Activated CD8-positive, alpha-beta memory T cell treated with anti-CD3 and anti-CD28 coated beads, Interleukin-2, amount 50 U/mL, for 4 hours (primary cell): Measurements from ENCODE around the gene SMARCB1.

ENCODE experiments used
- DNase-seq: peaks from one replicate; pipeline ENCODE4 v3.0.0-alpha.2; 2020

Gene SMARCB1

DNA sequence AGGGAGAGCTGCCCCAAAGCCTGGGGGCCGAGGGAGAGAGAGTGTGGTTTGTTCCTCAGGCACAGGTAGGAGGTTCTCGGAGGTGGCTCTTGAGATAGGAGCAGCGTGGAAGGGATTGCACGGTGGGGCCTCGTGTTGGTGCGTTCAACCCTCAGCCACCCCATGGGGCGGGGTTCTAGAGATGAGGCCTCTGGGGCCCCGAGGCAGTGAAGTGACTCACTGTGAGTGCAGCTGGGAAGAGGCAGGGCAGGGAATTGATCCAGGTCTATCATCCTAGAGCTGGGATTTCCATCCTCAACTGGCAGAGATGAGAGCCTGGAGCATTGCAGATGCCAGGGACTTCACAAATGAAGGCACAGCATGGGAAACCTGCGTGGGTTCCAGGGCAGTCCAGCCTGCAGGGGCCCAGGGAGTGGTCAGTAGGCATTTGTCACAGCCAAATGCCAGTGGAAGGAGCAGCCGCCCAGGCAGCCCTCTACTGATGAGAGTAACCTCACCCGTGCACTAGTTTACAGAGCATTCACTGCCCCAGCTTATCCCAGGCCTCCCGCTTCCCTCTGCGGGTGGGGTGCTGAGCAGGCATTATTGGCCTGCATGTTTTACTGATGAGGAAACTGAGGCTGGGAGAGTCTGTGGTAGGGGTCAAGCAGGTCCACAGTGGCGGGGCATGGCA, 5.1 kb upstream of the SMARCB1 start:
- no peak for DNase-seq

DNA sequence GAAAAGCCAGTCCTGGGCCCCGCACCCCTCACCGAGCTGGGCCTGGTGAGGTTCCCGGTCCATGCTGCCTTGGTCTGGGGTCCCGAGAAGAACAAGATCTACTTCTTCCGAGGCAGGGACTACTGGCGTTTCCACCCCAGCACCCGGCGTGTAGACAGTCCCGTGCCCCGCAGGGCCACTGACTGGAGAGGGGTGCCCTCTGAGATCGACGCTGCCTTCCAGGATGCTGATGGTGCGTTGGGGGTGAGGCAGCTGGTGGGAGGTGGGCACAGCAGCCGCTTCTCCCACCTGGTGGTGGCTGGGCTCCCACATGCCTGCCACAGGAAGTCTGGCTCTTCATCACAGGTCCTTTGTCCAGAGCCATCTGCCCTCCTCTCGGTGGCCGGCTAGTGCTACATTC, 4.5 kb upstream of the SMARCB1 start:
- no peak for DNase-seq

DNA sequence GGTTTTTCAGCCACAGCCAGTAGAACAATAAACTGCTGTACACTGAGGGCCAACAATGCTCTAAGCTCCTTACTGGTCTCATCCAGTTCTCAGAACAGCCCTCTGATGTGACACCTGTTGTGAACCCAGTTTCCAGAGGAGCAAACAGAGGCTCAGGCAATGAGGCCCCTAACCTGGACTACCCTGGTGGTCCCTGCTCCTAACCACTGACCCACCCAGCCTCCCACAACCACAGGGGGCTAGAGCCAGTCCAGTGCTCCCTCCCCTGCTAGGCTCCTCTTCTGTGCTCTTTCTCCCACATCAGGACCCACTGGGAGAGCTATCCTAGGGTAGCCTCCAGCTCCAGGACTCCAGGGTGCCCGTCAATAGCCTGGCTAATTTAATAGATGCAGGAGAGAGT, 4.1 kb upstream of the SMARCB1 start:
- no peak for DNase-seq

DNA sequence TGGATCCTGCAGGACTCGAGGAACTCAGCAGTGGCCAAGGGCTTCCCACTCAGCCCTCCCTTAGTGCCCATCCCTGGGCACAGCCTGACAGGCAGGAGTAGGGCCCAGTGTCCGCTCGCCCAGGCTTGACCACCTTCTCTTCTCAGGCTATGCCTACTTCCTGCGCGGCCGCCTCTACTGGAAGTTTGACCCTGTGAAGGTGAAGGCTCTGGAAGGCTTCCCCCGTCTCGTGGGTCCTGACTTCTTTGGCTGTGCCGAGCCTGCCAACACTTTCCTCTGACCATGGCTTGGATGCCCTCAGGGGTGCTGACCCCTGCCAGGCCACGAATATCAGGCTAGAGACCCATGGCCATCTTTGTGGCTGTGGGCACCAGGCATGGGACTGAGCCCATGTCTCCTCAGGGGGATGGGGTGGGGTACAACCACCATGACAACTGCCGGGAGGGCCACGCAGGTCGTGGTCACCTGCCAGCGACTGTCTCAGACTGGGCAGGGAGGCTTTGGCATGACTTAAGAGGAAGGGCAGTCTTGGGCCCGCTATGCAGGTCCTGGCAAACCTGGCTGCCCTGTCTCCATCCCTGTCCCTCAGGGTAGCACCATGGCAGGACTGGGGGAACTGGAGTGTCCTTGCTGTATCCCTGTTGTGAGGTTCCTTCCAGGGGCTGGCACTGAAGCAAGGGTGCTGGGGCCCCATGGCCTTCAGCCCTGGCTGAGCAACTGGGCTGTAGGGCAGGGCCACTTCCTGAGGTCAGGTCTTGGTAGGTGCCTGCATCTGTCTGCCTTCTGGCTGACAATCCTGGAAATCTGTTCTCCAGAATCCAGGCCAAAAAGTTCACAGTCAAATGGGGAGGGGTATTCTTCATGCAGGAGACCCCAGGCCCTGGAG, 3.3 kb upstream of the SMARCB1 start:
- DNase-seq, result no peak

DNA sequence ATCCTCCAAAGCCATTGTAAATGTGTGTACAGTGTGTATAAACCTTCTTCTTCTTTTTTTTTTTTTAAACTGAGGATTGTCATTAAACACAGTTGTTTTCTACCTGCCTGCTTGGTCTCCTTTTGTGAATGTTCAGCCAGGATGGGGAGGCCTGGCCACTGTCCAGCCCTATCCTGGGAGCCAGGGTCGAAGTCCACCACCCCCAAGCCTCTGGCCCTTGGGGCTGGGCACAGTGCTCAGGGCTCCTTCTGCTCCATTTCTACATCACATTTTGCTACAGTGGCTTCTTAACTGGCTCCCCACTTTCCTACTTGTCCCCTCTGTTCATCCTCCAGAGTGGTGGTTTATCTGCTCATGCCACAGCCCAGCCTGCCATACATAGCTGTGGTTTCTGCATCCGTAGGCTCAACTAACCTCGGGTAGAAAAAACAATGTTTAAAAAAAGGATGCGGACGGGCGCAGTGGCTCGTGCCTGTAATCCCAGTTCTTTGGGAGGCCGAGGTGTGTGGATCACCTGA, 2.5 kb upstream of the SMARCB1 start:
- no peak for DNase-seq

DNA sequence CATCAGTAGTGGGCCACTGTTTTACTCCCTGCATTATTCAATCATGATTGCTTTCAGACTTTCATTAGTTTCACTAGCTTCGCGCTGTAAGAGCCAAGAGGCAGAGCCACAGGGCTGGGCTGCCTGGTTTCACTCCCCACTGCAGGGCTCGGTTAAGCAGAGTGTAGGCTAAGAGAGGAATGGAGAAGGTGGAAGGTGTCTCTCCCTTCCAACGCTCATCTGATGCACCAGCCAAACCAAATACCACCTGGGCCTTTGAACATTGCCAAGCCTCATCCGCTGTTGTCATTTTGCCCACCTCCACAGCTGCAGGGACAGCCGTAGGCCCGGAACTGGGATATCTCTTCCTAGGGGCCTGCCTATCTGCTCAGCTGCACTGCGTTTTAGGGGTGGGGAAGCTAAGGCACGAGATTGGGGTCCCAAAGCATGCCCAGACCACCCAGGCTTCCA, 480 bp upstream of the SMARCB1 start:
- DNase-seq, result no peak

DNA sequence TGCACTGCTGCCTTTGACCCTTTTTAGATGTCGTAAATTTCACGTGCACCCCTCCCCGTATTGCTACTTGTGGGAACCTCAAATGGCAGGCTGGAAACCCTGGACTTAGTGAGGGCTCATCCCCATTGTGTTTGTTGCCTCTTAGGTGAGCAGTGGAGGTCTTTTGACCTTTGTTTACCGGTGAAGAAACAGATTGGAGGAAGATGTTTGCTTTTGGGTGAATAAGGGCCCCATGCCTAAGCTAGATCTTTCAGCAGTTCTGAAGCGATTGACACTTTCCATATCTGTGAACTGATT, 782 bp downstream of the SMARCB1 start:
- no peak for DNase-seq

DNA sequence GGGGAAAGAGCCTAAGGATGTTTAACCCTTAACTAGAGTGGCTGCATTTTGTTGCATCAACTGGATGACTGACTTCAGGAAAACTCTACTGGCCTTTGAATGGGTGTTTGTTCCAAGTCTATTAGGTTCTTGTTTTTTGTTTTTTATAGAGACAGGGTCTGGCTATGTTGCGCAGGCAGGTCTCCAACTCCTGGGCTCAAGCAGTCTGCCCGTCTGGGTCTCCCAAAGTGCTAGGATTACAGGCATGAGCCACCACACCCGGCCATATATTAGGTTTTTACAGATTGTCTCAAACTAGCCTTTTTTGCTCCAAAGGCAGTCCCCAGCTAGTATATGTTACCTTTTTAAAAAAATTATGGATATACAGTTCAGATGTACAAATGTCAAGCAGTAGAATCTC, 1.1 kb downstream of the SMARCB1 start:
- DNase-seq, result no peak

DNA sequence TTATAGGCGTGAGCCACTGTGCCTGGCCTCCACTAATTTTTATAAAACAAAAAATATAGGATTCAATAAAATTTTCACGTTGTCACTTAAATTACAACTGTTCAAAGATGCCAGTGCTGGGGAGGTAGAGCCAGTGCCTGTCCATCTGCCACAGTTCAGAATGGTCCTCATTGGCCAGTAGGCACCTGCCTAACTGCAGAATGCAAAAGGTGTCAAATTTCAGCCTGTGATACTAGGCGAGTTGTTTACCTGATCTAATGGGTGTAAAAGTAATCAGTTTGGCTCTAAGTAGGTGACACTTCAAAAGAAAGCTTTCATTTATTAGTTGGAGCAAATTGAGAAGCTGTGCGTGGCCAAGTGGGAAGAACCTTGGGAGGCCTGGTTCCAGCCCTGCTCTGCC, 2.4 kb downstream of the SMARCB1 start:
- no peak for DNase-seq

DNA sequence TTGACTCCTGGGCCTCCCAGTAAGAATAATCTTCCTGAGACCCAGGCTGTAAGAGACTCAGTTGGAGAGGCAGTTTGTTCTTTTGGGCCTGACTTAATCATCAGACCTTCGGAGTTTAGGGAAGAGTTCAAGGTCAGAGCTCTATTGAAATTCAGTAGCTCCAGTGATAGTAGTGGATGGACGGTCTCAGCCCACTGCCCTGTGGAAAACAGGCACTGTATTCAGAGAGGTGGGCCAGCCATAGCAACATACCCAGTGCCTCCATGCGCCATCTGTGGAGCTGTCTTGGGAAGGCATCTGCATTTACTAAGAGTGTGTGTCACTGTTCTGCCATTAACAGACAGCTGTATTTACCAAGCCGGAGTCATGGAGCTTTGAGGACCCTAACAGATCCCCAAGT, 2.9 kb downstream of the SMARCB1 start:
- no peak for DNase-seq

DNA sequence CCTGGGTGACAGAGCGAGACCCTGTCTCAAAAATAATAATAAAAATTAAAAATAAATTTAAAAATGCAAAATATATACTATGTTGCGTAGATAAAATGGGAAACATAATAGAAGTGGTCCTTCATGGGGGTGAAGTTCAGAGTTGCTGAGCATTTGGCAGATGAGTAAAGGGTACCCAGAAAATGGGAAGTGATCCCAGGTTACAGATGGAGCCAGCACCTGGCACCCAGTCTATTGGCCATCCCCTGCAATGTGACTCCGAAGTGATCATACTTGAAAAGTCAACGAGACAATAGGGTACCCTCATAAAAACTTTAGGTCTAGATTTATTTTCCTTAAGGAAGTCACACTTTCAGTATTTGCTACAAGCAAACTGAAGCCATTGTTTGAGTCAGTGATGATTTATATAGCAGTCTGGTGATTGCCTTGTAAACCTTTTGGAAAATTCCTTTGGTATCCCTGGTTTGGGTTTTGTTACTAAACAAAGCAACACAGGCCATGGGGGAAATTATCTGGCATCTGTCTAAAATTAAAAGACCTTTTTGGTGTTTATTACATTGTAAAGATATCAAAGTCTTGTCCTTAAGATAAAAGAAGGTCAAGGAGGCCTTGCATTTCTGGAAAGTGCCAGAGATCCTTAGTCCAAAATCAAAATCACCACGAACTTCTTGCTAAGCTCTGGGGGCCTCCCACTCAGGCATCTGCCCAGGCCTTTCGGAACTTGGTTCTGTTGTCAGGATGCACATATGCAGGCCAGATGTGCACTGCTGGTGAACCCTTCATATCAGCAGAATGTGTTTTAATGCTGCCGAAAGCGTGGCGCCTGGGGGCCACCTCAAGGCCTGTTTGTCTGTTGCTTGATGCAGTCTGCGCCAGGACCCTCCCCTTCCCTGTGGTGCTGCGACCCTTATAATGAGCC, 4.3 kb downstream of the SMARCB1 start:
- DNase-seq, result no peak

DNA sequence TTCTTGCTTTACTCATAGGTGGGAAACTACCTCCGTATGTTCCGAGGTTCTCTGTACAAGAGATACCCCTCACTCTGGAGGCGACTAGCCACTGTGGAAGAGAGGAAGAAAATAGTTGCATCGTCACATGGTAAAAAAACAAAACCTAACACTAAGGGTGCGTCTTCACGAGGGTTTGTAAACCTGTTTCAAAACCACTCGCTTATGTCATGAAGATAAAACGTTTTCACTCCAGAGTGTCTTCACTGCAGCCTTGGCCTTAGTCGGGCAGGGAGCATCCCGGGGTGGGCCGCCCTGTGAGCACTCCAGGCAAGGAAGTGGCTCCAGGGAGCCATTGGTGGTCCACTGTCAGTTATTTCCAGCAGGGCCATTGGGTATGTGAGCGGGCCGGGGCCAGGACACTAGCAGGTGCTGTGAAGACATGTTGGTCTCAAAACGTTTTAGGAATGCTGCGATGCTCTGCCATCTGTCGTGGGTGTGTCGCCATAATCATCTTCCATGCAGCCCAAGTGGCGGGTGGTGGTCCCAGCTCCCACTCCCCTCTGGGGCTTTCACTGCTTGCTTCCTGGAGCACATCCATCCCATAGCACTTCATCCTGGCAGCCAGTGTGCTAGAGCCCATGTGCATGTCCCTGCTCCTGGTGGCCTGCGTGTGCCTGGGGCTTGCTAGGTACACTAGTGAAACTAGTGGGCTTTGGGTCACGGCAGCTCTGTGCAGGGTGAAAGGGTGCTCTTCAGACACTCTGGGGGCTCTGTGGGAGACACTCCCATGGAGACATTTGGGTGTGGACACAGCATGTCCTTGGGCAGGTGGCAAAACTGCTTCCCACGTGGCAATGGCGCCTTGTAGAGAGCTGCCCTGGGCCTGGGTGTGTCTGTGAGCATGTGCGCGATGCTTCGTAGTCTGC, 5.2 kb downstream of the SMARCB1 start:
- DNase-seq, result no peak

DNA sequence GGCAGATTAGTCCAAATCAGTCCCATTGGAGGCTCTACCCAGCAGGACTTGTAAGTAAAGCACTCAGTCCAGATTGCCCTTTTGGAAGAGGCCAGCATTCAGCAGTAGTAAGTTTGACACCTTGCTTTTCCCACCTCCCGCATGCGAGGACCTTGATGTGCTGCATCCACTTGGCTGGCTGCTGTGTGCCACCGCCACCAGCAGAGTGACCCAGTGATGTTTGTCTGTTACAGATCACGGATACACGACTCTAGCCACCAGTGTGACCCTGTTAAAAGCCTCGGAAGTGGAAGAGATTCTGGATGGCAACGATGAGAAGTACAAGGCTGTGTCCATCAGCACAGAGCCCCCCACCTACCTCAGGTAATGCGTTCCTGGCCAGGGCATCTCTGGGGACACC, 6.6 kb downstream of the SMARCB1 start:
- no peak for DNase-seq

DNA sequence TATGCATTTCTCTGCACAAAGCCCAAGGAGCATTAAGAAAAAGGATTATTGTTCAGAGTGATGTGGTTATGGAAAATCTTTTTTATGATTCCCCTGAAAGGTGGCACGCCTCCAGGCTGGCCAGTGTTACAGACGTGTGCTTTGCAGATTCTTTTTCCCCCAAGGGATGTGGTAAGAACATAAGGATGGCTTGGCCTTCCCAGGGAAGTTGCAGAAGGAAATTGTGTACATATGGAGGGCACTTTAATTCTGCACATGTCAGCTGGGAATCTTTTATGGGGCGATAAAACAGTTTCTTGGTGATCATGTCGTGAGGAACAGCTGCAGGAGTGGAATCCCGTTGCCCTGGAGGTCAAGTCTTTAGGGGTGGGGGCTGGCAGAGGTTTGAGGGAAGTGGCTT, 9.7 kb downstream of the SMARCB1 start:
- DNase-seq, result no peak

DNA sequence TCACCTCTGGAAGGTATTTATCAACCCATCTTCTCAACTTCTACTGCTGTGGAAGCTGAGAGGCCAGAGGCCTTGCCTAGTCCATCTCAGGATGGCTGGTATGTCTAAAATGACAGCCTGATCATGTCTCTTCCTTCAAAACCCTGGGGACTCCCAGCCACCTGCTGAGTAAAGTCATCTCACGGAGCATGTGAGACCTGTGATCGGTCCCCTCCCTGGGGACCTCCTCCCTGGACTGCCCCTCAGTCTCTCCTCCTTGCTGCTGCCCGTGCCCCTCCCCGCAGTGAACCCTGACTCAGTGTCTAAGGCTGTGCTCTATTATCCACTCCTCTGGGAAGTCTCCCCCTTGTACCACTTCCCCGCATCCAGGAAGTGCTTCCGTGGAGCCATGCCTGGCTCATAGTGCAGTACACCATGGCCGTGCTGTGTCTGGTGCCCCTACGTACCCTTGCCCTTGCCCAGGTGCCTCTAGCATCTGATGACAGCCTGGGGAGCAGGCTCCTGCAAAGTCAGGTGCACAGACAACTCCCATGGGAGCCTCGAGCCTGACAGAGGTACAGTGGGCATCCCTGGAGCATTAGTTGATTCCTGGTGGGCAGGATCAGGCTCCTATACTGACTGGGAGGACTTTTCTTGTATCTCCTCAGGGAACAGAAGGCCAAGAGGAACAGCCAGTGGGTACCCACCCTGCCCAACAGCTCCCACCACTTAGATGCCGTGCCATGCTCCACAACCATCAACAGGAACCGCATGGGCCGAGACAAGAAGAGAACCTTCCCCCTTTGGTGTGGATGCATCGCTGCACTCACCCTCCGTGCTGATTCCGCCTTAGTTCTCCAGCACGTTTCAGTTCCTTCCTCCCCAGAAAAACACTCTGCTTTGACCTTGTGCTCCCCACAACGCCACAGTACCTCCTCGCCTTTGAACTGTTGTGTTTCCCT, 13.8 kb downstream of the SMARCB1 start:
- DNase-seq, result no peak

DNA sequence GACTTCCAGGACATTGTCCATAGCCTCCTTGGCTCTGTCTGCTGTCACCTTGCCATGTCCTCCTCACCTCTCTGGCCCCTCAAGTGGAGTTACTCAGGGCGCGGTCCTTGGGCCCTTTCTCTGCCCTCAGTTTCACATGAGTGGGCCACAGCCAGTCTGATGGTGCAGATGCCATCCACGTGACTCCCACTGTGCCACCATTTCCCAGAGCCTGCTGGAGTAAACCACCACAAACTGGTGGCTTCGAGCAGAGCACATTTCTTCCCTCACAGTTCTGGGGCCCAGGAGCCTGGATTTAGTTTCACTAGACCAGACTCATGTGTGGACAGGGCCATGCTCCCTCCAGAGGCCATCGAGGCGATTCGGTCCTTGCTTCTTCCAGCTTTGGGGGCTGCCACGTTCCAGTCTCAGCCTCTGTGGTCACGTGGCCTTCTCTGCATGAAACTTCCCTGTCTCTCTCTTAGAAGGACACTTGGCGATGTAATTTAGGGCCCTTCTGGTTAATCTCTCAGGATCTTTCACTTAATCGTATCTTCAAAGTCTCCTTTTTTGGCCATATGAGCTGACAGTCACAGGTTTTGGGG, 14.6 kb downstream of the SMARCB1 start:
- no peak for DNase-seq

DNA sequence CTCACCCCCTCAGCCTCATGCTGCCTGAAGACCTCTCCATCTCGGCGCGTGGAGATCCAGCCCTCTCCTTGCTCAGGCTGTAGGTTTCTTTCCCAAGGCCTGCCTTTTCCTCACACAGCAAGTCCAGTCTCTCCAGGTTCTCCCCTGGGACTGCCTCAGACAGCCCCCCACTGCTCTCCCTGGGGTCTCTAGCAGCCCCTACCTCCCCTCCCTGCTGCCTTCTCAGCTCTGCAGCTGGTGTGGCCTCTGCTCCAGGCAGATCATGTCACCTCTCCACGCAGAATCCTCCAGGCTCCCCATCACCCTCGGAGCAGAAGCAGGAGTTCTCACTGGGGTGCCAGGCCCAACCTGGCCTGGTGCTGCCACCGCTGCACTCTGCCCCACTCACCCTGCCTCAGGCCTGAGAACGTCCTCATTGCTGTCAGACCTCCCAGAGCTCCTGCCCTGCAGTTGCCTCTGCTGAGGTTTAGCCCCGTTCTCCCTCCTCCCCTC, 15.2 kb downstream of the SMARCB1 start:
- DNase-seq, result no peak

DNA sequence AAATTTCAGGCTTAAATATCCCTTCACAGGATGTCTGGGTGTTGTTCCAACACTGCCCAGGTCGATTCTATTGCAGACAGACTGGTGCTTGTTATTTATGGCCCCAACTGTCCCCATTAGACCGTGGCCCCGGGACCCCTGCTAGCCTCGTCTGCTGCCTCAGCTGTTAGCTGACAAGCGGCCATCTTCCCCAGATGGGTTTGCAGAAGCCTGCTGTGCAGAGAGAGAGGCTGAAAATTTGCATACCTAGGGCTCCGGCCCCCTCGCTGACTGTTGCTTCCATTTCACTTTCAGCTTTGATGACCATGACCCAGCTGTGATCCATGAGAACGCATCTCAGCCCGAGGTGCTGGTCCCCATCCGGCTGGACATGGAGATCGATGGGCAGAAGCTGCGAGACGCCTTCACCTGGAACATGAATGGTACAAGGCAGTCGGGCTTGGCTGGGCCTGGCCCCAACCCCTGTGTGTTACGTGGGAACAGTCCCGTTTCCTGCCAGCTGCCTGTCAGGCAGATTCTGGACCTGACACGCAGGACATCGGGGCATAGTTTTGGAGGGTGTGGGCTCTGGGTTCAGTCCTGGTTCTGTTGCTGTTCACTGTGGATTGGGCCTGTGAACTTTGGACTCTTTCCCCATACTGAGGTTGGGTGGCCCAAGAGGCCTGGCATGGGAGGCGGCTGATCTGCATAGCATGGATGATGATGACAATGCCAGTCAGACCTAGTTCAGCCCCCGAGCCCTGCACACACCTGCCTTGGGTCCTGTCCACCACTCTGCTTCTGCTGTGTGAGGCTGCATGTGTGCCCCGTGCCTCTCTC, 16.4 kb downstream of the SMARCB1 start:
- no peak for DNase-seq

DNA sequence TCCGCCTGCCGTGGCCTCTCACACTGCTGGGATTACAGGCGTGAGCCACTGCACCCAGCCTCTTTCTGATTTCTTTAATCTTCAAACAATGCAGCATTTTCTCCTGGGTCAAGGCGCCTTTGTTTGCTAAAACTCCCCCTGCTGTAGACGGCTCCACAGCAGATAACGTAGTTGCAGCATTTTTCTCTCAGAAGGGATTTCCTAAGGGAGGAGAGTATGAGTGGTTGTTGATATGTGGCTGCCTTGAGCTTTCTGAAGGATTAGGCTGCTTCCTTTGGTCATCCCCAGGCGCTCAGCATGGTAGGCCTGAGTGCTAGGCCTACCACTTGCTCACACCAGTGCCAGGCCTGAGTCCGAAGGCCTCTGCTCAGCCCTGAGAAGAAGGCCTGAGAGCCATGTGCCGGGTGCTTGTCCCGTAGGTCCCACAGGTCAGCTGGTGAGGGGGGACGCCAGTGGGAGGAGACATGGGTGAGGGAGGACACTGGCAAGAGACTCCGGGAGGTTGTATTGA, 18.1 kb downstream of the SMARCB1 start:
- DNase-seq, result no peak
